GM12878 (cell line): ENCODE results near the gene EPAS1. TPM values are rescaled to one million over a fixed set of nuclear protein-coding genes. Genes with fewer than 3 reads are reported as not detected.

ENCODE experiments used
- BACH1 ChIP-seq: fragments of 450-650 bp; IDR thresholded peaks from 2 replicates; pipeline ENCODE4 v1.6.1; 2017; ENCODE audit warnings: mild to moderate bottlenecking, borderline replicate concordance
- BHLHE40 ChIP-seq, 2 experiments: fragments of 450-650 bp in 1 of 2; IDR thresholded peaks; 2 replicates each; pipeline ENCODE4 v1.6.1; 2011 to 2017; ENCODE audit warnings: low read depth in 2 of 2, borderline replicate concordance in 1 of 2, improper control_type of control experiment in 1 of 2, low read length in 1 of 2, mild to moderate bottlenecking in 1 of 2
- CEBPB ChIP-seq, 2 experiments: fragments of 150-350 bp in 1 of 2; IDR thresholded peaks; 2 replicates each; pipeline ENCODE4 v1.6.1; 2012 to 2014; ENCODE audit warnings: low read depth in 2 of 2, low read length in 2 of 2, borderline replicate concordance in 1 of 2, inconsistent platforms in 1 of 2
- CEBPZ ChIP-seq: fragments of 150-350 bp; IDR thresholded peaks from 2 replicates; pipeline ENCODE4 v1.6.1; 2016; ENCODE audit warnings: low read depth, low read length
- HDGF ChIP-seq: fragments of 450-650 bp; IDR thresholded peaks from 2 replicates; pipeline ENCODE4 v1.6.1; 2016; ENCODE audit warnings: antibody characterized with exemption
- IKZF1 ChIP-seq: fragments of 450-650 bp; conservative IDR thresholded peaks from 2 replicates; pipeline ENCODE4 v1.6.1; 2017; ENCODE audit warnings: antibody characterized with exemption, mild to moderate bottlenecking
- IKZF2 ChIP-seq, 2 experiments: fragments of 450-650 bp; IDR thresholded peaks; 2 replicates each; pipeline ENCODE4 v1.6.1; 2017; ENCODE audit warnings: mild to moderate bottlenecking in 2 of 2, moderate library complexity in 2 of 2
- IRF5 ChIP-seq: fragments of 450-650 bp; IDR thresholded peaks from 2 replicates; pipeline ENCODE4 v1.6.1; 2017; ENCODE audit warnings: borderline replicate concordance
- KDM1A ChIP-seq: fragments of 200-600 bp; sonication (generic); IDR thresholded peaks from 2 replicates; pipeline ENCODE4 v1.6.1; 2016; ENCODE audit warnings: borderline replicate concordance
- MLLT1 ChIP-seq: fragments of 450-650 bp; IDR thresholded peaks from 2 replicates; pipeline ENCODE4 v1.6.1; 2016; ENCODE audit warnings: mild to moderate bottlenecking
- RAD51 ChIP-seq: fragments of 450-650 bp; IDR thresholded peaks from 2 replicates; pipeline ENCODE4 v1.6.1; 2016; ENCODE audit warnings: moderate library complexity, mild to moderate bottlenecking, inconsistent platforms
- SKIL ChIP-seq: fragments of 450-650 bp; IDR thresholded peaks from 2 replicates; pipeline ENCODE4 v1.6.1; 2017; ENCODE audit warnings: mild to moderate bottlenecking, low read depth, inconsistent platforms; ENCODE audit not compliant: poor library complexity, severe bottlenecking
- TCF12 ChIP-seq: IDR thresholded peaks from 2 replicates; pipeline ENCODE4 v1.6.1; 2011; ENCODE audit warnings: low read depth, mild to moderate bottlenecking, low read length
- ZNF592 ChIP-seq: fragments of 450-650 bp; IDR thresholded peaks from 2 replicates; pipeline ENCODE4 v1.6.1; 2017; ENCODE audit warnings: mild to moderate bottlenecking, moderate library complexity
- polyA plus RNA-seq, 11 experiments: library from polyadenylated mRNA; depleted of rRNA in 4 of 11; unstranded in 6 of 11; stranded (reverse) in 5 of 11; fragments of >200 nt; fragmentation: Nextera tagmentation in 4 of 11; fragmentation: Illumina TruSeq in 1 of 11; extraction: Ambion mirVana in 4 of 11; extraction: Trizol in 1 of 11; gene quantifications; 1 replicate in 1 of 11; 2 replicates in 10 of 11; pipeline versions ENCODE4 v1.2.1 to v1.2.3, GENCODE V29; 2011 to 2016; ENCODE audit warnings: inconsistent platforms in 2 of 11, missing spikeins in 2 of 11, low read depth in 1 of 11
- total RNA-seq, 4 experiments: library from RNA; depleted of rRNA in 3 of 4; stranded (reverse); fragments of >200 nt in 3 of 4; fragmentation: Illumina TruSeq in 1 of 4; extraction: Trizol in 1 of 4; gene quantifications; 2 replicates each; pipeline versions ENCODE4 v1.2.1 to v1.2.3, GENCODE V29; 2013 to 2021

The EPAS1 gene
- total and polyA plus RNA-seq, 10 of the 15 experiments (the other 5 are each of a cell fraction or from before 2014, with no cell fraction given) = 0.11 to 22.0 (median 1.3) TPM; not detected in 1

- TF ChIP-seq IRF5 (no peak), MLLT1 (peak; percentile 56), RAD51 (no peak), CEBPB (IDR thresholded peaks at IDR 0.05; ENCODE audit: borderline replicate concordance in 1 of 2, low read depth in 2 of 2, low read length in 2 of 2) (no peak), BHLHE40 (IDR thresholded peaks at IDR 0.05; ENCODE audit: borderline replicate concordance in 1 of 2, low read depth in 2 of 2, low read length in 1 of 2) (peak in 1 of 2 experiments; percentile 59; a peak in 2 of 4 replicates), SKIL (peak; percentile 35), IKZF1 (0 out of 2 replicates have a peak, but pooled peaks have one; percentile 27), BACH1 (no peak), CEBPZ (no peak), ZNF592 (no peak), KDM1A (no peak), IKZF2 (IDR thresholded peaks at IDR 0.05) (peak; percentile 31 to 35; a peak in 2 of 4 replicates), HDGF (no peak), TCF12 (no peak)
Observed at GRCh38 chr2:46363535-46364170, 66.4 kb downstream of the EPAS1 start (continued).
